ENCODE results near the gene SIRPG.

DNA sequence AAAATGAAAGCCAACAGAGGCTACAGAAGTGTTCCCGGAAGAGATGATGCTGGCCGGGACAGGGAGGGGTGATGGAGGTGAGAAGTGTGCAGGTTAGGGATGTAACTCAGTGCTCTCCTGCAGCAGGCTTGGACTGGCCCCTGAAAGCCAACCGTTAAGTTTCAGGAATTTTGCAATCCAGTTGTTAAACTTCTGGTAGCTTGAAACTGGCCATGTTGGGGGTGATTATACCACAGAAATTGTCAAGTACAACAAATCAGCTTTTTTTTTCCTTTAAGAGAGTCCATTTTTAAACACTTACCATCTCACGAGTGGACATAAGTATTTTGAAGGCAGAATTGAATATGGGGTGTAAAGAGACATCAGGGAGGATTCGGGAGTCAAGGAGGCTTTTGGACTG is 29.0 kb downstream of the SIRPG start:
- TF ChIP-seq CTCF (IDR thresholded peaks at IDR 0.05 in 8 of 11, conservative IDR thresholded peaks at IDR 0.05 in 3 of 11) (no peak), POLR2A (IDR thresholded peaks at IDR 0.05) (no peak)
